Measurements from ENCODE around the gene CHRM2. TPM values are rescaled to one million over a fixed set of nuclear protein-coding genes. Genes with fewer than 3 reads are reported as not detected.

CHRM2 gene
- polyA plus RNA-seq, 1 of the 3 experiments (the other 2 are of a cell fraction), result 0.23 TPM

DNA sequence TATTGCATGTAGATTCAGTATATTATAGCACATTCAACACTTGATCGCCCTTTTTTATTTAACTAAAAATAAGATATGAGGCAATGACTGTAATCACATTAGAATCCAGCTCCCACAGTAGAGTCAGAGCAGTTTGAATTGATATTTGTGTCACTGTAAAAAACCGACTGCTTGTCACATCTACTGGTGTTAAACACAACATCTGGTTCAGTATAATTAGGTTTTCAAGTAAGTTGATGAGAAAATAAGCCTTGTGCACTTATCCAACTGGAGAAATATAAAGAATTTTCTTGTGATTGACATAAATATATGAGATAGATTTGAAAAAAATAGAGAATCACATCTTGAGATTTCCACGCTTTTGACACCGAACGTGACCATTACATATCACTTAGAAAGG is 69.0 kb downstream of the CHRM2 start:
- Histone ChIP-seq H3K9me2 (no peaks in the 10 kb centered on the region), H3K4me2 (no peak overlapping the region), H3K27me3 (ENCODE audit: insufficient read depth) (no peaks in the 10 kb centered on the region), H3K9me3 (no peaks in the 10 kb centered on the region), H3K27ac (ENCODE audit: low read depth in 2 of 2, low read length in 1 of 2) (no peak overlapping the region), H3K4me1 (ENCODE audit: control insufficient read depth in 1 of 2, insufficient read depth in 2 of 2, low read depth in 1 of 2, low read length in 1 of 2) (no peaks in the 10 kb centered on the region; a peak in 1 of 4 replicates), H3K4me3 (ENCODE audit: low read depth in 2 of 2, low read length in 1 of 2) (no peak overlapping the region), H3K79me2 (ENCODE audit: insufficient read depth) (no peaks in the 10 kb centered on the region), H2AFZ (ENCODE audit: low read depth) (no peak overlapping the region), H4K20me1 (ENCODE audit: insufficient read depth) (no peaks in the 10 kb centered on the region), H3F3A (replicated peaks; ENCODE audit: insufficient read depth) (no peaks in the 10 kb centered on the region), H3K36me3 (replicated peaks in 1 of 2; ENCODE audit: control insufficient read depth in 1 of 2, insufficient read depth in 2 of 2, low read length in 1 of 2) (no peaks in the 10 kb centered on the region), H3K9ac (no peak overlapping the region)
- CTCF ChIA-PET, result interaction anchor here (1.1 kb wide), 1 partner anchor 12 kb away, joined by 3 read pairs; no protein-coding TSS in a partner anchor
- POLR2A ChIA-PET, result no interaction called here
- TF ChIP-seq POLR2AphosphoS5 (IDR thresholded peaks at IDR 0.05; ENCODE audit: low read depth, low read length), result no peak
- 47% methylated on average over 5 of the region's 5 CpGs for WGBS (ENCODE audit: low lambda C conversion rate)
- DNase-seq, result no peak

DNA sequence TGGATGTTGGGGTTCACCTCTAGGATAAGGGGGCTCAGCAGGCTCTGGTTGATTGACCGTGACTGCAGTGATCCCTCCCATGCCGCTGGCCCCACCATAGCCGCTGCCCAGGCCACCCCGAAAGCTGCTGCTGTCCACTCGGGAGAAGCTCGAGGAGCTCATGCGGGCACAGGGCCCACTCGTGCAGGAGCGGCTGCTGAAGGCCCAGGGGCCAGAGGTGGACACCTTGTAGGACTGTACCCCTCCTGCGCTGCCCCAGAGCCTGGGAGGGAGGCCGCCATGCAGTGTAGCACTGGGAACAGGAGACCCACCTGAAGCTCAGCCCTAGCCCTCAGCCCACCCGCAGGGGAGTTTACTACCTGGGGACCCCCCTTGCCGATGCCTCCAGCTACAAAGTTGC is 70.0 kb downstream of the CHRM2 start:
- H3K27ac ChIP-seq (ENCODE audit: low read depth in 2 of 2, low read length in 1 of 2), result no peak overlapping the region
- no peaks in the 10 kb centered on the region; a peak in 1 of 4 replicates for H3K4me1 ChIP-seq (ENCODE audit: control insufficient read depth in 1 of 2, insufficient read depth in 2 of 2, low read depth in 1 of 2, low read length in 1 of 2)
- TF ChIP-seq RCOR1 (IDR thresholded peaks at IDR 0.05; ENCODE audit: low read length) (no peak), ELF1 (IDR thresholded peaks at IDR 0.05) (no peak), EP300 (IDR thresholded peaks at IDR 0.05; ENCODE audit: borderline replicate concordance in 1 of 2, low read depth in 1 of 2, low read length in 1 of 2) (no peak), YY1 (IDR thresholded peaks at IDR 0.05; ENCODE audit: low read depth) (no peak), EZH2phosphoT487 (IDR thresholded peaks at IDR 0.05; ENCODE audit: borderline replicate concordance, low read depth) (no peak), TAF1 (IDR thresholded peaks at IDR 0.05; ENCODE audit: borderline replicate concordance, low read depth, low read length) (no peak), MXI1 (IDR thresholded peaks at IDR 0.05; ENCODE audit: low read depth, low read length) (no peak), TCF12 (IDR thresholded peaks at IDR 0.05) (no peak)
- TF ChIP-seq, protein P1, sequence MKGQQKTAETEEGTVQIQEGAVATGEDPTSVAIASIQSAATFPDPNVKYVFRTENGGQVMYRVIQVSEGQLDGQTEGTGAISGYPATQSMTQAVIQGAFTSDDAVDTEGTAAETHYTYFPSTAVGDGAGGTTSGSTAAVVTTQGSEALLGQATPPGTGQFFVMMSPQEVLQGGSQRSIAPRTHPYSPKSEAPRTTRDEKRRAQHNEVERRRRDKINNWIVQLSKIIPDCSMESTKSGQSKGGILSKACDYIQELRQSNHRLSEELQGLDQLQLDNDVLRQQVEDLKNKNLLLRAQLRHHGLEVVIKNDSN (IDR thresholded peaks at IDR 0.05; ENCODE audit: borderline replicate concordance, low read depth), result no peak
- TF ChIP-seq, protein P2, sequence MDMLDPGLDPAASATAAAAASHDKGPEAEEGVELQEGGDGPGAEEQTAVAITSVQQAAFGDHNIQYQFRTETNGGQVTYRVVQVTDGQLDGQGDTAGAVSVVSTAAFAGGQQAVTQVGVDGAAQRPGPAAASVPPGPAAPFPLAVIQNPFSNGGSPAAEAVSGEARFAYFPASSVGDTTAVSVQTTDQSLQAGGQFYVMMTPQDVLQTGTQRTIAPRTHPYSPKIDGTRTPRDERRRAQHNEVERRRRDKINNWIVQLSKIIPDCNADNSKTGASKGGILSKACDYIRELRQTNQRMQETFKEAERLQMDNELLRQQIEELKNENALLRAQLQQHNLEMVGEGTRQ (IDR thresholded peaks at IDR 0.05; ENCODE audit: borderline replicate concordance, low read depth, low read length), result no peak
- TF ChIP-seq, protein P3, sequence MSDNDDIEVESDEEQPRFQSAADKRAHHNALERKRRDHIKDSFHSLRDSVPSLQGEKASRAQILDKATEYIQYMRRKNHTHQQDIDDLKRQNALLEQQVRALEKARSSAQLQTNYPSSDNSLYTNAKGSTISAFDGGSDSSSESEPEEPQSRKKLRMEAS (IDR thresholded peaks at IDR 0.05; ENCODE audit: low read depth), result no peak
- H2AFZ ChIP-seq (ENCODE audit: low read depth), result no peak overlapping the region
- no peak overlapping the region for H3K4me2 ChIP-seq
- no peaks in the 10 kb centered on the region for H3K9me2 ChIP-seq
- no peaks in the 10 kb centered on the region for H3F3A ChIP-seq (replicated peaks; ENCODE audit: insufficient read depth)
- DNase-seq, result no peak
- no peaks in the 10 kb centered on the region for H3K36me3 ChIP-seq (replicated peaks in 1 of 2; ENCODE audit: control insufficient read depth in 1 of 2, insufficient read depth in 2 of 2, low read length in 1 of 2)
- H3K9me3 ChIP-seq, result no peaks in the 10 kb centered on the region
- H4K20me1 ChIP-seq (ENCODE audit: insufficient read depth), result no peaks in the 10 kb centered on the region
- H3K27me3 ChIP-seq (ENCODE audit: insufficient read depth), result no peaks in the 10 kb centered on the region
- 42% methylated on average over 11 of the region's 13 CpGs for WGBS (ENCODE audit: low lambda C conversion rate)
- ChIA-PET POLR2A (no interaction called here), CTCF (interaction anchor here (1.1 kb wide), 1 partner anchor 13 kb away, joined by 3 read pairs; no protein-coding TSS in a partner anchor)
- no peak overlapping the region for H3K9ac ChIP-seq
- no peak overlapping the region for H3K4me3 ChIP-seq (ENCODE audit: low read depth in 2 of 2, low read length in 1 of 2)
- H3K79me2 ChIP-seq (ENCODE audit: insufficient read depth), result no peaks in the 10 kb centered on the region
